Activated CD4-positive, alpha-beta T cell treated with anti-CD3 and anti-CD28 coated beads, Interleukin-2, amount 10 ng/mL, durations not matched to agents 7 days and 5 days (primary cell): ENCODE results near the gene FFAR2. TPM values are rescaled to one million over a fixed set of nuclear protein-coding genes. Genes with fewer than 3 reads are reported as not detected.
"Not testable (repeated sequence)": the region's sequence is repeated elsewhere in the genome, so short reads cannot be mapped to it uniquely, and the experiment has no call there.

ENCODE experiments used
- CTCF ChIA-PET: fragments of 350-600 bp; sonication (Branson Sonifier 250); formaldehyde crosslinking; loops from one replicate; lab custom pipeline; 2021; ENCODE audit warnings: antibody characterized with exemption; lab: Charles Lee
- POLR2A ChIA-PET: fragments of 350-600 bp; sonication (Branson Sonifier 250); formaldehyde crosslinking; loops from one replicate; lab custom pipeline; 2021; ENCODE audit warnings: antibody characterized with exemption; lab: Charles Lee
- DNase-seq: peaks from one replicate; pipeline ENCODE4 v3.0.0-alpha.2; 2020
- H3K27ac Mint-ChIP-seq: one replicate; pipeline ENCODE4 v1.8.0; 2021; ENCODE audit warnings: mild to moderate bottlenecking, moderate library complexity, mixed read lengths
- H3K27me3 Mint-ChIP-seq: one replicate; pipeline ENCODE4 v1.8.0; 2021; ENCODE audit warnings: mixed read lengths
- H3K36me3 Mint-ChIP-seq: one replicate; pipeline ENCODE4 v1.8.0; 2021; ENCODE audit warnings: low read depth, mixed read lengths
- H3K4me1 Mint-ChIP-seq: one replicate; pipeline ENCODE4 v1.8.0; 2021; ENCODE audit warnings: mixed read lengths
- H3K4me3 Mint-ChIP-seq: one replicate; pipeline ENCODE4 v1.8.0; 2021; ENCODE audit warnings: mild to moderate bottlenecking, moderate library complexity, mixed read lengths
- H3K9me3 Mint-ChIP-seq: one replicate; pipeline ENCODE4 v1.8.0; 2021; ENCODE audit warnings: mixed read lengths
- total RNA-seq, 2 experiments: library from RNA; stranded (reverse); gene quantifications; one replicate each; pipeline ENCODE4 v1.2.3, GENCODE V29; 2021

FFAR2 gene
- total RNA-seq, 2 experiments from 2014 or later, result not detected

- DNase-seq, POLR2A ChIA-PET, H3K27ac Mint-ChIP-seq, H3K9me3 Mint-ChIP-seq, H3K36me3 Mint-ChIP-seq, H3K4me3 Mint-ChIP-seq: not testable (repeated sequence)
- CTCF ChIA-PET, result interaction anchor here (0.6 to 1.1 kb wide), 5 partner anchors 16 to 490 kb away, joined by 3 to 4 read pairs (median 3); partner anchors contain the start of gene FFAR1
- Mint-ChIP-seq H3K27me3 (peaks cover 11% of the 10 kb centered on the region), H3K4me1 (peaks cover 39% of the 10 kb centered on the region)
Observed at GRCh38 chr19:35461788-35462187, 13.7 kb downstream of the FFAR2 start.

DNA sequence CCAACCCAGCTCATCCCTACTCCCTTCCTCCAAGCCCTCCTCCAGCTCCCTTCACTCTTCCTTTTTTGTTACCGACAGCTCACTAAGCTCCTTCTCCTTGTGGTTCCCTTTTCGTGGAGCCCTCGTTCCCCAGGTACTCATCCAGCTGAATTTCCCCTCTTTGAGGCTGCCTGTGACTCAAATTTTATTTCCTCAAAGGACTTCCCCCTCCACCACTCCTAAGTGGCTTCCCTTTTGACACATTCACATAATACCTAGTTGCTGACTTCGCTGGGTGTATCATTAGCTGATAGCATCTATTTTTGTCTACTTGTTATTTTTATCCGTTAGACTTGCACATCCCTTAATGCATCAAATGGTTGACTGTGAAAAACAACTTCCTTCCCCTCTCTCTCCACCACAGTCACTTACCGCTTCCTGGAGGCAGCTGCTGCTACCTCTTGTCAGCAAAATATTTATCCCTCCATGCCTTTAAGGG lies 14.5 kb downstream of the FFAR2 start:
- Mint-ChIP-seq H3K36me3 (peaks cover 2% of the 10 kb centered on the region), H3K27me3 (peaks cover 7% of the 10 kb centered on the region), H3K4me1 (peaks cover 35% of the 10 kb centered on the region), H3K27ac (peak overlapping the region; percentile 95), H3K4me3 (peak overlapping the region; percentile 60), H3K9me3 (no peaks in the 10 kb centered on the region)
- DNase-seq, result peak; percentile 79
- CTCF ChIA-PET, result interaction anchor here (0.6 to 2.7 kb wide), 5 partner anchors 20 to 117 kb away, joined by 3 to 9 read pairs (median 4); no protein-coding TSS in a partner anchor
- POLR2A ChIA-PET, result no interaction called here

DNA sequence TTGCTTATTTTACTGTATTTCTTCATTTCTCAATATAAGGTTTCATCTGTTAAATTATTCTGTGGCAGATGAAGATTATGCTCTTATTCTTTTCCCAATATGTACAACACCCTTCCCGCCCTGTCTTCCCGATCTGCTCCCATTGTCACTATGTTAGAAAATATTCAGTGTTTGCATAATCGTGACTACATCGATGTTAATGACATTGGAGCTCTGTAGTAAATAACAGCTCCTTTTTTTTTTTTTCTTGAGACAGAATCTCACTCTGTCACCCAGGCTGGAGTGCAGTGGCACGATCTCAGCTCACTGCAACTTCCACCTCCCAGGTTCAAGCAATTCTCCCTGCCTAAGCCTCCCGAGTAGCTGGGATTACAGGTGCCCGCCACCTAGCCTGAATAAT lies 14.9 kb downstream of the FFAR2 start:
- H3K27ac Mint-ChIP-seq, result peak overlapping the region; percentile 95
- H3K4me3 Mint-ChIP-seq, result peak overlapping the region; percentile 60
- DNase-seq, POLR2A ChIA-PET, H3K27me3 Mint-ChIP-seq, H3K36me3 Mint-ChIP-seq, H3K9me3 Mint-ChIP-seq: not testable (repeated sequence)
- peaks cover 37% of the 10 kb centered on the region for H3K4me1 Mint-ChIP-seq
- CTCF ChIA-PET, result interaction anchor here (0.6 to 2.7 kb wide), 4 partner anchors 32 to 117 kb away, joined by 3 to 9 read pairs (median 4); no protein-coding TSS in a partner anchor

DNA sequence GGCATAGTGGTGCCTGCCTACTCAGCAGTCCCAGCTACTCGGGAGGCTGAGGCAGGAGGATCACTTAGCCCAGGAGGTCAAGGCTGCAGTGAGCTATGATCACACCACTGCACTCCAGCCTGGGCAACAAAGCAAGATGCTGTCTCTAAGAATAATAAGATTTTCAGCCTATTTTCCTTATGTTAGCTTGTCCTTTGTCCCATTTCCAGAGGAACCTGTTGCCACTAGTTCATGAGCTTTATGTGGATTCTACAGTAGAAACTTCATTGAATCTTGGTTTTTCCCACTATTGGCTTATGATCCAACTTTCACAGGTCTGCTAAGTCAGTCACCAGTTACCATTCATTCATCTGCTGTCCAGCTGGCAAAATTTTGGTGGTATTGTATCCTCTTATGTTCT lies 18.2 kb downstream of the FFAR2 start:
- no peak for DNase-seq
- peaks cover 4% of the 10 kb centered on the region for H3K27me3 Mint-ChIP-seq
- ChIA-PET POLR2A (no interaction called here), CTCF (interaction anchor here (0.7 to 1.2 kb wide), 4 partner anchors 15 to 384 kb away, joined by 3 read pairs; no protein-coding TSS in a partner anchor)
- no peaks in the 10 kb centered on the region for H3K9me3 Mint-ChIP-seq
- H3K4me3 Mint-ChIP-seq, result no peak overlapping the region
- H3K36me3 Mint-ChIP-seq, result peaks cover 2% of the 10 kb centered on the region
- no peak overlapping the region for H3K27ac Mint-ChIP-seq
- H3K4me1 Mint-ChIP-seq, result peaks cover 31% of the 10 kb centered on the region

GRCh38 chr19:35468637-35469036 lies 20.6 kb downstream of the FFAR2 start:
- Mint-ChIP-seq H3K27me3 (peaks cover 4% of the 10 kb centered on the region), H3K4me3 (no peak overlapping the region), H3K9me3 (no peaks in the 10 kb centered on the region), H3K36me3 (no peaks in the 10 kb centered on the region), H3K4me1 (peaks cover 15% of the 10 kb centered on the region), H3K27ac (no peak overlapping the region)
- ChIA-PET CTCF (interaction anchor here (1.1 to 1.7 kb wide), 4 partner anchors 41 to 122 kb away, joined by 3 to 11 read pairs (median 4); no protein-coding TSS in a partner anchor), POLR2A (no interaction called here)
- DNase-seq, result peak; percentile 71

DNA sequence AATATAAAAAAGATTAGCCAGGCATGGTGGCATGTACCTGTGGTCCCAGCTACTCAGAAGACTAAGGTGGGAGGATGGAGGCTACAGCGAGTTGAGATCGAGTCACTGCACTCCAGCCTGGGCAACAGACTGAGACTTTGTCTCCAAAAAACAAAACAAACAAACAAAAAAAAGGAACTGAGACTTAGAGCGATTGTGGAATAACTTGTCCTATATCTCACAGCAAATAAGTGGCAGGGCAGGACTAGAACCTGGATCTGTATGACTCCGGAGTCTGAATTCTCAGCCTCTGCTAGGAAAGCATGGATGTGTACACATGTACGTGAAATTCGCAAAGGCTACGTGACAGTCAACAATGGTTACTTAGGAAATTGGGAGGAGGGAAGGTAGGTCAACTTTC lies 22.1 kb downstream of the FFAR2 start:
- peaks cover 10% of the 10 kb centered on the region for H3K4me1 Mint-ChIP-seq
- POLR2A ChIA-PET, result no interaction called here
- CTCF ChIA-PET, result interaction anchor here (0.8 to 1.5 kb wide), 3 partner anchors 18 to 123 kb away, joined by 3 read pairs; no protein-coding TSS in a partner anchor
- no peak overlapping the region for H3K27ac Mint-ChIP-seq
- DNase-seq, result no peak
- H3K9me3 Mint-ChIP-seq, result no peaks in the 10 kb centered on the region
- no peak overlapping the region for H3K4me3 Mint-ChIP-seq
- peaks cover 4% of the 10 kb centered on the region for H3K27me3 Mint-ChIP-seq
- no peaks in the 10 kb centered on the region for H3K36me3 Mint-ChIP-seq

DNA sequence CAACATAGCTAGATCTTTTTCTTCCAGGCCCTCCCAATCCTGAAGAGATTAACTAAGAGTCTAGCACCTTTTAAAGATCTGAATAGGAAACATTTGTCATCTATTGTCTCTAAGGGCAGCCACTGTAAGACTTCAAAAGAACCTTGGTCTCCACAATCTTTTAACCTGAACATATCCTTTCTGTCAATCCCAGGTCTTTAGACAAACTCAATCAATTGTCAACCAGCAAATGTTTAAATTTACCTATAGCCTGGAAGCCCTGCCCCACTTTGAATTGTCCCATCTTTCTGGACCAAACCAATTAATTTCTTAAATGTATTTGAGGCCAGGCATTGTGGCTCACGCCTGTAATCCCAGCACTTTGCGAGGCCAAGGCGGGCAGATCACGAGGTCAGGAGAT lies 23.0 kb downstream of the FFAR2 start:
- H3K4me3 Mint-ChIP-seq, H3K9me3 Mint-ChIP-seq, H3K27me3 Mint-ChIP-seq, DNase-seq, H3K4me1 Mint-ChIP-seq, POLR2A ChIA-PET, H3K36me3 Mint-ChIP-seq, H3K27ac Mint-ChIP-seq: not testable (repeated sequence)
- CTCF ChIA-PET, result interaction anchor here (0.6 to 1.2 kb wide), 2 partner anchors 118 to 1891 kb away, joined by 4 read pairs; no protein-coding TSS in a partner anchor

GRCh38 chr19:35471946-35472345 lies 23.9 kb downstream of the FFAR2 start:
- H3K27me3 Mint-ChIP-seq, result no peaks in the 10 kb centered on the region
- ChIA-PET POLR2A (no interaction called here), CTCF (interaction anchor here (1.2 kb wide), 1 partner anchor 119 kb away, joined by 4 read pairs; no protein-coding TSS in a partner anchor)
- no peaks in the 10 kb centered on the region for H3K36me3 Mint-ChIP-seq
- H3K4me3 Mint-ChIP-seq, result no peak overlapping the region
- H3K9me3 Mint-ChIP-seq, result no peaks in the 10 kb centered on the region
- H3K4me1 Mint-ChIP-seq, result peaks cover 7% of the 10 kb centered on the region
- H3K27ac Mint-ChIP-seq, result no peak overlapping the region
- no peak for DNase-seq

GRCh38 chr19:35474104-35474503 lies 26.0 kb downstream of the FFAR2 start:
- H3K9me3 Mint-ChIP-seq, result no peaks in the 10 kb centered on the region
- no peaks in the 10 kb centered on the region for H3K4me1 Mint-ChIP-seq
- no peaks in the 10 kb centered on the region for H3K27me3 Mint-ChIP-seq
- CTCF ChIA-PET, result interaction anchor here (1.5 kb wide), 1 partner anchor 17 kb away, joined by 5 read pairs; no protein-coding TSS in a partner anchor
- no peak for DNase-seq
- POLR2A ChIA-PET, result interaction anchor here (0.7 kb wide), 1 partner anchor 13 kb away, joined by 3 read pairs; no protein-coding TSS in a partner anchor
- no peaks in the 10 kb centered on the region for H3K36me3 Mint-ChIP-seq
- no peak overlapping the region for H3K4me3 Mint-ChIP-seq
- H3K27ac Mint-ChIP-seq, result no peak overlapping the region

GRCh38 chr19:35474594-35474993 lies 26.5 kb downstream of the FFAR2 start:
- H3K27me3 Mint-ChIP-seq, H3K36me3 Mint-ChIP-seq, CTCF ChIA-PET, H3K9me3 Mint-ChIP-seq, POLR2A ChIA-PET, H3K4me1 Mint-ChIP-seq, H3K4me3 Mint-ChIP-seq, H3K27ac Mint-ChIP-seq, DNase-seq: not testable (repeated sequence)

DNA sequence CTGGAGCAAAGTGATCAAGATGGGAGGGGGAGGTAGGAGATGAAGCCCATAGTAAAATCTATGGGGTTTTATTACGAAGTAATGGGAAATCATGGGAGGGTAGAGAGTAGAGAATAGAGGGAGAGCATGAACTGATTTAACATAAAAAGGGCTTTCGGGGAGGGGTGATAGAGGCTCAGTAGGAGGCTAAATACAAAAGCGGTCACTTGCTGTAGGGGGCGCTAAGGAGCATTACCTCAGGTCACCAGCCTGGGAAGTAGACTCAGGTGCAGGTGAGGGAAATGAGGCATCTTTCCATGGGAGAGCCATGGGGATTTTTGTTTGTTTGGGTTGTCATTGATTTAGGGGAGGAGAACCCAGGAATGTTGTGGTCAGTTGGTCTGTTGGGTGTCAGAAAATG lies 28.1 kb downstream of the FFAR2 start:
- ChIA-PET CTCF (no interaction called here), POLR2A (no interaction called here)
- DNase-seq, result no peak
- no peaks in the 10 kb centered on the region for H3K9me3 Mint-ChIP-seq
- no peak overlapping the region for H3K27ac Mint-ChIP-seq
- no peaks in the 10 kb centered on the region for H3K36me3 Mint-ChIP-seq
- H3K4me3 Mint-ChIP-seq, result no peak overlapping the region
- H3K4me1 Mint-ChIP-seq, result no peaks in the 10 kb centered on the region
- H3K27me3 Mint-ChIP-seq, result peaks cover 2% of the 10 kb centered on the region

DNA sequence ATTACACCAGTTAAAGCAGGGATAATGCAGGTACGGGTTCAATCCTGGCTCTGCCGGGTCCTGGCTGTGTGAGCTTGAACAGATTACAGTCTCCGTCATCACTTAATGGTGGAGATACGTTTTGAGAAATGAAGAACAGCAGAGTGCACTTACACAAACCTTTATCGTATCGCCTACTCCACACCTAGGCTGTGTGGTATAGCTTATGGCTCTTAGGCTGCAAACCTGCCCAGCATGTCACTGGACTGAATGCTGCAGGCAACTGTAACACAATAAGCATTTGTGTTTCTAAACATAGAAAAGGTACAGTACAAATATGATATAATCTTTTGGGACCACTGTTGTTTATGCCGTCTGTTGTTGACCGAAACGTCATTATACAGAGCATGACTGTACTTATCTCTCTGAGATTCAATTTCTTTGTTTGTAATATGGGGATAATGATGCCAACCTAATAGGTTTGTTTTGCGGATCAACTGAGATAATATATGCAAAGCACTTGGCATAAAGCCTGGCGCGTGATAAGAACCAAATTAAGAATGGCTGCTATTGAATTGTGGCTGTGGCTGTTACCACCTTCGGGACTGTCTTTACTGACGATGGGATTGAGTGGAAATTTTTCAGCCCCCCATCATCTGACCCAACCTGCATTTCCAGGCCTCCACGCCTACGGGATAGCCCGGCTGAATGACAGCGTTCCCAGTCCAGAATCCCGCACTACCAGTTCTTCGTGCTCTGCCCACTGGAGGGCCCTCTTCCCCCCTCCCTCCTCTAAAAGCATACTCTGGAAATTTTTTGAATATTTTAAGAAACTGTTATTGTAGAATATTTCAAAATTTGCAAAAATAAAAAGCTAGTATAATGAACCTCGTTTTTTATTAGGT lies 31.0 kb downstream of the FFAR2 start:
- Mint-ChIP-seq H3K4me1 (no peaks in the 10 kb centered on the region), H3K27me3 (peaks cover 4% of the 10 kb centered on the region), H3K27ac (no peak overlapping the region), H3K36me3 (no peaks in the 10 kb centered on the region), H3K4me3 (no peak overlapping the region), H3K9me3 (no peaks in the 10 kb centered on the region)
- no peak for DNase-seq
- POLR2A ChIA-PET, result no interaction called here
- CTCF ChIA-PET, result interaction anchor here (1.0 to 1.8 kb wide), 3 partner anchors 16 to 101 kb away, joined by 3 read pairs; no protein-coding TSS in a partner anchor

GRCh38 chr19:35483089-35483488 lies 35.0 kb downstream of the FFAR2 start:
- Mint-ChIP-seq H3K36me3 (no peaks in the 10 kb centered on the region), H3K27ac (no peak overlapping the region), H3K9me3 (no peaks in the 10 kb centered on the region), H3K4me1 (no peaks in the 10 kb centered on the region), H3K27me3 (peaks cover 12% of the 10 kb centered on the region), H3K4me3 (no peak overlapping the region)
- ChIA-PET CTCF (no interaction called here), POLR2A (no interaction called here)
- no peak for DNase-seq
